Trophoblast cell (in vitro differentiated cells and primary cell): ENCODE data around the gene ASTN2.

Source experiments
- DNase-seq, 2 donors: peaks; one replicate each; pipeline ENCODE4 v3.0.0-alpha.2; 2016
- H2AFZ ChIP-seq: 2 replicates; pipeline ENCODE4 v1.6.1; 2013; ENCODE audit warnings: low read length, moderate library complexity, mild to moderate bottlenecking; ENCODE audit not compliant: insufficient read depth, poor library complexity
- H2AK5ac ChIP-seq: 2 replicates; pipeline ENCODE4 v1.6.1; 2013; ENCODE audit warnings: mild to moderate bottlenecking, low read length
- H2BK120ac ChIP-seq: 2 replicates; pipeline ENCODE4 v1.6.1; 2013; ENCODE audit warnings: low read length, mild to moderate bottlenecking, moderate library complexity; ENCODE audit not compliant: insufficient read depth, poor library complexity
- H2BK12ac ChIP-seq: 2 replicates; pipeline ENCODE4 v1.6.1; 2013; ENCODE audit warnings: mild to moderate bottlenecking, low read length, moderate library complexity
- H2BK5ac ChIP-seq: 2 replicates; pipeline ENCODE4 v1.6.1; 2013; ENCODE audit warnings: low read length, low read depth, moderate library complexity, mild to moderate bottlenecking; ENCODE audit not compliant: poor library complexity
- H3K14ac ChIP-seq: 2 replicates; pipeline ENCODE4 v1.6.1; 2013; ENCODE audit warnings: mild to moderate bottlenecking, low read length
- H3K18ac ChIP-seq: 2 replicates; pipeline ENCODE4 v1.6.1; 2013; ENCODE audit warnings: mild to moderate bottlenecking, low read length
- H3K23ac ChIP-seq: 2 replicates; pipeline ENCODE4 v1.6.1; 2013; ENCODE audit warnings: low read length
- H3K27ac ChIP-seq: 2 replicates; pipeline ENCODE4 v1.5.1; 2013; ENCODE audit warnings: low read depth, mild to moderate bottlenecking, inconsistent platforms, low read length, moderate library complexity
- H3K27me3 ChIP-seq: 2 replicates; pipeline ENCODE4 v1.6.1; 2013; ENCODE audit warnings: inconsistent platforms, mild to moderate bottlenecking, low read length, moderate library complexity; ENCODE audit not compliant: insufficient read depth
- H3K36me3 ChIP-seq, 2 experiments: 1 replicate in 1 of 2; 2 replicates in 1 of 2; pipeline ENCODE4 v1.6.1; 2013; ENCODE audit warnings: low read length in 2 of 2, mild to moderate bottlenecking in 2 of 2, moderate library complexity in 1 of 2; ENCODE audit not compliant: insufficient read depth in 2 of 2, control insufficient read depth in 1 of 2
- H3K4ac ChIP-seq: 2 replicates; pipeline ENCODE4 v1.6.1; 2013; ENCODE audit warnings: low read depth, mild to moderate bottlenecking, low read length, moderate library complexity
- H3K4me1 ChIP-seq, 2 experiments: 1 replicate in 1 of 2; 2 replicates in 1 of 2; pipeline ENCODE4 v1.6.1; 2013; ENCODE audit warnings: low read length in 2 of 2, mild to moderate bottlenecking in 2 of 2, moderate library complexity in 1 of 2; ENCODE audit not compliant: insufficient read depth in 2 of 2, control insufficient read depth in 1 of 2
- H3K4me2 ChIP-seq: 2 replicates; pipeline ENCODE4 v1.6.1; 2013; ENCODE audit warnings: inconsistent platforms, mild to moderate bottlenecking, low read length, moderate library complexity
- H3K4me3 ChIP-seq: 2 replicates; pipeline ENCODE4 v1.5.1; 2013; ENCODE audit warnings: mild to moderate bottlenecking, low read depth, low read length, inconsistent platforms
- H3K79me1 ChIP-seq: one replicate; pipeline ENCODE4 v1.6.1; 2013; ENCODE audit warnings: low read length
- H3K79me2 ChIP-seq: 2 replicates; pipeline ENCODE4 v1.6.1; 2013; ENCODE audit warnings: low read length, mild to moderate bottlenecking; ENCODE audit not compliant: control insufficient read depth, insufficient read depth, poor library complexity
- H3K9ac ChIP-seq: 2 replicates; pipeline ENCODE4 v1.6.1; 2013; ENCODE audit warnings: mild to moderate bottlenecking, low read length
- H3K9me3 ChIP-seq: 2 replicates; pipeline ENCODE4 v1.6.1; 2013; ENCODE audit warnings: low read depth, mild to moderate bottlenecking, control low read depth, inconsistent platforms, low read length; ENCODE audit not compliant: insufficient read depth
- H4K12ac ChIP-seq: 2 replicates; pipeline ENCODE4 v1.6.1; 2013; ENCODE audit warnings: low read depth, mild to moderate bottlenecking, low read length, moderate library complexity
- H4K8ac ChIP-seq: 2 replicates; pipeline ENCODE4 v1.6.1; 2013; ENCODE audit warnings: low read depth, mild to moderate bottlenecking, low read length, moderate library complexity
- H4K91ac ChIP-seq: one replicate; pipeline ENCODE4 v1.6.1; 2013; ENCODE audit warnings: low read depth, mild to moderate bottlenecking, low read length, moderate library complexity
- WGBS: extraction: QIAGEN DNeasy Blood & Tissue Kit; methylation state at CpG from one replicate; pipeline ENCODE4 v1.1.7; 2013; ENCODE audit warnings: missing lambda C conversion rate; ENCODE audit not compliant: insufficient read length, insufficient coverage; ENCODE audit errors: extremely low coverage; 5-methylcytosine and 5-hydroxymethylcytosine counted together

Gene ASTN2

DNA sequence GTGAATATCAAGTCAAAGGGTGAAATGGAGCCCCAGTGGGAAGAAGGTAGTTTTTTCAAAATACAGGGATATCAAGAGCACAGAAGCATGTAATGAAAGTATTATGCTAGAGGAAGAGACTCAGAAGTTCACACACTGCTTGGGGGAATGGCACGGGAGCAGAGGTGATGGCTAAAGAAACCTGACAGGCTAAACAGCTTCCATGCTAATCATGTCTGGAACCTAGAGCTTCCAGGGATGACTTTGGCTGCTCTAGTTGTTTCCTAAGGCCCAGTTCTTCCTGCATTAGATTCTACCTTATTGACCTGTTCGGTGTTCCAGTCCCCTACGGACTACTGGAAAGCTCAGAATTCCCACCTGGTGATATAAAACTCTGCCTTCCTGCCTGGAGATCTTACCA, 693.4 kb downstream of the ASTN2 start:
- no CpG with 5 or more reads among the region's 3 CpGs for WGBS
- peak; percentile 72 to 85 for DNase-seq
- H3K14ac ChIP-seq: no peak overlapping the region
- H3K18ac ChIP-seq: no peak overlapping the region
- no peak overlapping the region for H2AFZ ChIP-seq
- H3K9me3 ChIP-seq: no peaks in the 10 kb centered on the region
- no peak overlapping the region for H2BK5ac ChIP-seq
- no peak overlapping the region for H2BK120ac ChIP-seq
- no peak overlapping the region for H2AK5ac ChIP-seq
- no peak overlapping the region for H4K12ac ChIP-seq
- no peak overlapping the region for H4K8ac ChIP-seq
- H3K36me3 ChIP-seq: no peaks in the 10 kb centered on the region
- peaks cover 2 to 5% of the 10 kb centered on the region in 2 experiments for H3K4me1 ChIP-seq
- H3K4me2 ChIP-seq: no peak overlapping the region
- H3K27me3 ChIP-seq: no peaks in the 10 kb centered on the region
- no peak overlapping the region for H3K9ac ChIP-seq
- no peak overlapping the region for H4K91ac ChIP-seq
- no peak overlapping the region for H2BK12ac ChIP-seq
- H3K23ac ChIP-seq: no peak overlapping the region
- no peak overlapping the region for H3K4me3 ChIP-seq
- no peak overlapping the region for H3K4ac ChIP-seq
- H3K79me1 ChIP-seq: no peaks in the 10 kb centered on the region
- no peak overlapping the region for H3K27ac ChIP-seq
- no peaks in the 10 kb centered on the region for H3K79me2 ChIP-seq

DNA sequence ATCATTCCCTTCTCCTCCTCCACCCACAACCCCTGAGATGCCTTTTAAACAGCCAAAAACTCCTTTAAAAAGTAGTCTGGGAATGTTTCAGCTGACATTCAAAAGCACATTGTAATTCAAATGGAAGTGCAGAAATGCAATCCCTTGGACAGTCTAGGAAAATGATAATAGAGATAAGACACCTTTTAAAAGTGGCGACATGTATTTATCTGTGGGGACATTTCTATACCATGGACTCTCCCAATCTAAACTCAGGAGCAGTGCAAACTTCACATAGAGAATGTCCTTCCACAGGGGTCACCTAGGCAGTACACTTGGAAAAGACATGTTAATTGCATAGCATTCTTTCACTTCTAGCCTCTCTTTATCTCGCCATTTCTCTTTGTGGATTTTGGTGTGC, 694.7 kb downstream of the ASTN2 start:
- no peaks in the 10 kb centered on the region for H3K27me3 ChIP-seq
- H3K4me3 ChIP-seq: no peak overlapping the region
- no peak overlapping the region for H3K23ac ChIP-seq
- H3K4me2 ChIP-seq: no peak overlapping the region
- H4K91ac ChIP-seq: no peak overlapping the region
- no peaks in the 10 kb centered on the region for H3K36me3 ChIP-seq
- H4K8ac ChIP-seq: no peak overlapping the region
- DNase-seq: peak in 1 of 2 donors; percentile 77
- WGBS: no CpG with 5 or more reads among the region's 2 CpGs
- H3K14ac ChIP-seq: no peak overlapping the region
- H4K12ac ChIP-seq: no peak overlapping the region
- no peaks in the 10 kb centered on the region for H3K79me1 ChIP-seq
- H2BK5ac ChIP-seq: no peak overlapping the region
- H3K18ac ChIP-seq: no peak overlapping the region
- no peak overlapping the region for H3K9ac ChIP-seq
- no peak overlapping the region for H3K27ac ChIP-seq
- H3K9me3 ChIP-seq: no peaks in the 10 kb centered on the region
- H2BK12ac ChIP-seq: no peak overlapping the region
- H2AFZ ChIP-seq: no peak overlapping the region
- H3K4ac ChIP-seq: no peak overlapping the region
- H3K4me1 ChIP-seq: peaks cover 2 to 5% of the 10 kb centered on the region in 2 experiments
- no peak overlapping the region for H2AK5ac ChIP-seq
- H2BK120ac ChIP-seq: no peak overlapping the region
- H3K79me2 ChIP-seq: no peaks in the 10 kb centered on the region

DNA sequence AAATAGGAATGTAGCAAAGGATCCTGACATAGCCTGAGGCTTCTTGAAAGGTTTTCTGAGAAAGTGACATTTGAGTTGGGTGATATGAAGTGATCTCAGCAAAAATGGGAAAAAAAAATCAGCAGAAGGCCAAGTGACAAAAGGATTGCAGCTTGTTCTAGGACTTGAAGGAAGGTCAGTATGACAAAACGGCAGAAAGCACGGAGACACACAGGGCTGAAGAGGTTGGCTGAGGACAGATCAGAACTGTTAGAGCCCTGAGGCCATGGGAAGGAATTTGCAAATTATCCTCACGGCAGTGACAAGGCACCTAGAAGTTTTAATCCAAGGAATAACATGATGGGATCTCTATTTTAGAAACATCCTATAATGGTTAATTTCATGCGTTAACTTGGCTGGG, 696.7 kb downstream of the ASTN2 start:
- Histone ChIP-seq H3K9me3 (no peaks in the 10 kb centered on the region), H3K79me2 (no peaks in the 10 kb centered on the region), H2BK5ac (no peak overlapping the region), H3K14ac (no peak overlapping the region), H3K4me1 (peaks cover 2 to 5% of the 10 kb centered on the region in 2 experiments), H4K12ac (no peak overlapping the region), H3K27ac (no peak overlapping the region), H3K36me3 (no peaks in the 10 kb centered on the region), H3K18ac (no peak overlapping the region), H2BK12ac (no peak overlapping the region), H3K79me1 (no peaks in the 10 kb centered on the region), H3K4me2 (no peak overlapping the region), H2AFZ (no peak overlapping the region), H4K91ac (no peak overlapping the region), H3K23ac (no peak overlapping the region), H3K27me3 (no peaks in the 10 kb centered on the region), H4K8ac (no peak overlapping the region), H2BK120ac (no peak overlapping the region), H2AK5ac (no peak overlapping the region), H3K4ac (no peak overlapping the region), H3K4me3 (no peak overlapping the region), H3K9ac (no peak overlapping the region)
- no CpG with 5 or more reads among the region's 4 CpGs for WGBS
- DNase-seq: peak; percentile 63 to 81

DNA sequence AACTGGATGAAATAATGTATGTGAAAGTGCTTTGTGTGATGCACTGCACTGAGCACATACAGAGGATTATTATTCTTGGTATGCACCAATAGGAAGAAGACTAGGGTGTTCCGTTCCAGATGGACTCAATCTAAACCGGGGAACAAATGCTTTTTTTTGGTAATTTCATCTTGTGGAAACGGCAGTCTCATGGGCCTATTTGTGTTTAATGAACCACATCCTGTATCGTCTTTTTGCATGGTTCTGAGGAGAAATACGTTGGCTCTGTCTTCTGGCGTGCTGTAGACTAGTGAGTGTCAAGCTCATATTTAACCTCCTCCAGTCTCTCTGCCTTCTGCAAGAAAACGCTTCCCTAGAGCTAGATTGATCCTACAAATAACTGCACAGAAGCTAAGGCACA, 697.7 kb downstream of the ASTN2 start:
- no peak overlapping the region for H3K4me2 ChIP-seq
- no peak overlapping the region for H4K12ac ChIP-seq
- H3K14ac ChIP-seq: no peak overlapping the region
- WGBS: no CpG with 5 or more reads among the region's 7 CpGs
- no peaks in the 10 kb centered on the region for H3K27me3 ChIP-seq
- H3K79me1 ChIP-seq: no peaks in the 10 kb centered on the region
- no peak overlapping the region for H2AFZ ChIP-seq
- H3K79me2 ChIP-seq: no peaks in the 10 kb centered on the region
- H2BK12ac ChIP-seq: no peak overlapping the region
- H3K18ac ChIP-seq: no peak overlapping the region
- no peak overlapping the region for H3K23ac ChIP-seq
- H3K4me1 ChIP-seq: peaks cover 2 to 5% of the 10 kb centered on the region in 2 experiments
- H4K8ac ChIP-seq: no peak overlapping the region
- H3K9me3 ChIP-seq: no peaks in the 10 kb centered on the region
- H3K4ac ChIP-seq: no peak overlapping the region
- no peak overlapping the region for H2BK5ac ChIP-seq
- no peak overlapping the region for H3K27ac ChIP-seq
- H2AK5ac ChIP-seq: no peak overlapping the region
- H3K9ac ChIP-seq: no peak overlapping the region
- DNase-seq: no peak
- no peak overlapping the region for H2BK120ac ChIP-seq
- no peak overlapping the region for H3K4me3 ChIP-seq
- no peak overlapping the region for H4K91ac ChIP-seq
- H3K36me3 ChIP-seq: no peaks in the 10 kb centered on the region
